ENCODE measurements around the gene FAF1. TPM values are rescaled to one million over a fixed set of nuclear protein-coding genes. Genes with fewer than 3 reads are reported as not detected.
"Not testable (repeated sequence)": the region's sequence is repeated elsewhere in the genome, so short reads cannot be mapped to it uniquely, and the experiment has no call there.

FAF1 gene
- total RNA-seq, 1 donor from 2014 or later: 47.3 TPM

DNA sequence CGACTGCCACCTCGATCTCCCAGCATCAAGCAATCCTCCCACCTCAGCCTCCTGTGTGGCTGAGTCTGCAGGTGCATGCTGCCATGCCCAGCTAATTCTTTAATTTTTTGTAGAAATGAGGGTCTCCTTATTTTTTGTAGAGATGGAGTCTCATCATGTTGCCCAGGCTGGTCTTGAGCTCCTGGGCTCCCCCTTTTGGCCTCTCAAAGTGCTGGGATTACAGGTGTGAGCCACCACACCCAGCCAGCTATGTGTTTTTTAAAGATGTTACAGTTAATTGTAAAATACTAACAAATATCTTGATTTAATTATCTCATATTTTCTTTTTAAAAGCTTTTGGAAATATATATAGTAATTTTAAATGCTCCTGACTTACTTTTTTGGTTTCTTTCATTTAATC is 355.5 kb downstream of the FAF1 start:
- FAIRE-seq: no peak

DNA sequence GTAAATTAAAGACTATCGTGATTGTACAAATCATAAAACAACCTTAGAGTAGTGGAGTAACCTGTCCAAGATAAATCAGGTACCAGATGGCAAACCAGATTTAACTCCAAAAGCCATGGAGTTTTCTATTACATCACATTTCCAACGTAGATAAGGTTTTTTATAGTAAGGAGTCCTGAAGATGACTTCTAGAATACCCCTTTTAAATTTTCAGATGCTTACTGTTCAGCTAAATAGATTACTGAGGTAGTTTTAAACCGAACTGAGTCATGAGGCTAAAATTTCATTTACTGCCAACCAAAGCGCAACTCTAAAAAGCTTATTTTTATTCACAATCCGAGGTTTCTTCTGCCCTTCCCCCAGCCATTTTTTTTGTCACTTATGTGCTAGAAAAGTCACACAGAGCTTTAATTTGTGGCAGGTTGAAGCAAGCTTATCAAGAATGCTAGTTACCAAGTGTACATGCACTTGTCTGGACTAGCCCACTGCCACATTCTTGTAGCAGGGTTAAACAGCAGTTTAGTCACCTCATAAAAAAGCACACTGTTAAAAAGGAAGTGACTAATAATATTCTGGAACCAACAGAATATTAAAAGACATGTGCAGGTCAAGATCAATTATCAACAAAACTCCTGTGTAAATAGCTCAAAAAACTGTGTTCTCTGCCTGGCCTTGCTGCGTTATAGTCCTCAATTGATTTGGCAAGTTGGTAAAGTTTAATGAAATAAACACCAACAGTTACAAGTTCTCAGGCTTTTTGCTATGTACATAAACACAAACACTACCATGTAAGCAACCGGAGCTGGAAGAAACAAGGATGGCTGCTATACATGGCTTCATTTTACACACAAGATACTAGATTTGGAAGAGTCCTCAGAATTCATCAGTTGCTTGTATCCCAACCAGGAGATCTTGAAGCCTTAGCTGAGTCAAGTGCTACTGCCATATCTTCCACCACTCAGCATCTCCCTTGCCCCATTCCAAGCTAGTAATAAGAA is 356.5 kb downstream of the FAF1 start:
- FAIRE-seq: no peak
- no peak for DNase-seq (ENCODE audit: low spot score in 2 of 2)

More for the DNA sequence above, 355.5 kb downstream of the FAF1 start:
- no peak for DNase-seq (ENCODE audit: low spot score in 2 of 2)

DNA sequence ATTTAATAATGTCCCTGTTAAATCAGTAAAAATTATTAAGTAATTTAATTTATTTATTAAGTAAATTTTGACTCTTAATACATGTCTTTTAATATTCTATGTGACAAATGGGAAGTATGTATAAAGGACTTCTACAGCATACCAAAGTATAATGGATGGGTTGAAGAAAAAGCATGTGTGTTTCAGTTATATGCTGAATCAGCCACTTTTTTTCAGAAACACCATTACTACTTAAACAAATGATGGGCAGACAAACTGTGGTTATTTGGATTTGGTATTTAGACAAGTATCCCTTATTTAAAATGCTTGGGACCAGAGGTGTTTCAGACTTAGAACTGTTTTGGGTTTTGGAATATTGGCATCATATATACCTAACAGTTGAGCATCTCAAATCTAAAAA is 360.5 kb downstream of the FAF1 start:
- FAIRE-seq (no peak), DNase-seq (ENCODE audit: low spot score in 2 of 2) (no peak)

DNA sequence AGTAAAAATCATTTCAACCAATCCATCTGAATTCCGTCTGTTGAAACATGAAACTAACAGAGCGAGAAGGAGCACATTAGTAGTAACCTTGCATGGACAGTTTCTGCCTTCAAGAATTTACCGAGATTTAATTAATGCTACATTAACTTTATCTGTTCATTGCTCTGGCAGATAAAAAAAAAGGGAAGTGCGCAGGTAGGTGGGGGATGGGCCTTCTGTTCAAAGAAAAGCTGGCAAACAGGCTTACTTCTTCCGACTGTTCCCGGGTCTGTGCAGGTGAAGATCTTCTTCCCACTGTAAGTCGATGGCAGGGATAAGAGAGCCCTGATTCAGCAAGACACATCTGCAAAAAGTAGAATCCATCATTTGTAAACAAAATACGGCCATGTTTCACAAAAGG is 364.2 kb downstream of the FAF1 start:
- DNase-seq (ENCODE audit: low spot score in 2 of 2): no peak
- no peak for FAIRE-seq

DNA sequence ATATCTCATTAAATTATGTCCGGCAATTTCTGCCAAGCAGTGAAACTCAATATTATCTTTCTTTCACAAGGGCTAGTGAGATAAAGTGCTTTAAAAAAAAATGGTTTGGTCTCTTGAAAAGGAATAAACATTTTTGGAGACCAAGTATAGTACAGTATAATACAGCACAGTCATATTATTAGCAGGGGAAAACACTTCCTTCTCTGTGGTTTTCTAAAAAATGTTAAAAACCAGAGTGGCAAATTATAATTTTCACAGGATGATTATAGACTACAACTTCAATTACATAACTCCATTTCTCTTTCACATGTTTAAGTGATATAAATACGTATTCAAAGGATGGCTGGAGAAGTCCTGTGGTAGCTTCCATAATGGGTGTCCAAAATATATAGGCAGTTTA is 366.6 kb downstream of the FAF1 start:
- DNase-seq (ENCODE audit: low spot score in 2 of 2) (no peak), FAIRE-seq (no peak)

DNA sequence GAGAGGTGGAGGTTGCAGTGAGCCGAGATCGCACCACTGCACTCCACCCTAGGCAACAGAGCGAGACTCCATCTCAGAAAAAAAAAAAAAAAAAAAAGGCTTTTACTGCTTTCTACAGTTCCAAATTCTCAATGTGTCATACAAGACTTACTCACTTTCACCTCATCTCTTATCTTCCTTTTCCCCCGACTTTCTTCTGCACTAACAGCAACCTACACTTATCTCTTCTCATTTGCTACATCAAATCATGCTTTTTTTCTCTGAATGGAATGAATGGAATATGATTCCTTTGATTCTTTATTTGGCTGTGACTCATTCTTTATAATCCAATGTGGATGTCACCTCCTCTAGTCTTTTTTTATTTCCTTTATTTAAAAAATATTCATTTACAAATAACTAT is 368.5 kb downstream of the FAF1 start:
- FAIRE-seq: no peak
- no peak for DNase-seq (ENCODE audit: low spot score in 2 of 2)

DNA sequence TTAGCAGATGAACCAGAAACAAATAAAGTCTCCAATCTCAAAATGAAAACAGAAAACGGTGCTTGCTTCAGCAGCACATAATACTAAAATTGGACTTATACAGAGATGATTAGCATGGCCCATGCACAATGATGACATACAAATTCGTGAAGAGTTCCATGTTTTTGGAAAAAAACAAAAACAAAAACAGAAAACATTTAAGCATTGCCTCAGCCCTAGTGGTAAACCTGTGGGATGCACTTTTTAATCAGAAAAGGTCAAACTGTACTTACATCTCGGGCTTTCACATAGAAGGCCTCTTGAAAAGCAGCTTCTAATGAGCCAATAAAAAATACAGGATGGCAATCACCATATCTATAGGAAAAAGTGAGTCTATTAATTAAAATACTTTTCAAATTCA is 377.7 kb downstream of the FAF1 start:
- DNase-seq (ENCODE audit: low spot score in 2 of 2) (no peak), FAIRE-seq (no peak)

DNA sequence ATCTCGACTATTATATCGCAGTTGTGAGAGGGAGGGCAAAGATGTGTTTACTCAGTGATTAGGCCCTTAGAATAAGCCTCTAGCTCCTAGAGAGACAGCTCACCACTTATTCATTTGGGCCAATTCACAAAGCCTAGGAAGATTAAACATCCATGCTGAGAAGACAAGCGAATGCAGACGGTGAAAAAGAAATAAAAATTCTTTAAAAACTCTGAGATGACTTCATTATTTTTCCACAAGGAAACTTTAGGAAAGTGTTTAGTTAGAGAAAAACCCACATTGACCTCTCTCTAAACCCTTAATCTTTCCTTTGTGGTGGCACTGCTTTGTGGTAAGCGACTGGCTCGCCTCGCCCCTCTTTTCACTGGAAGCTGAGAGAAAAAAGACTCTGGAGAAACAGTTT is 390.0 kb downstream of the FAF1 start:
- no peak for FAIRE-seq
- DNase-seq (ENCODE audit: low spot score in 2 of 2): no peak

DNA sequence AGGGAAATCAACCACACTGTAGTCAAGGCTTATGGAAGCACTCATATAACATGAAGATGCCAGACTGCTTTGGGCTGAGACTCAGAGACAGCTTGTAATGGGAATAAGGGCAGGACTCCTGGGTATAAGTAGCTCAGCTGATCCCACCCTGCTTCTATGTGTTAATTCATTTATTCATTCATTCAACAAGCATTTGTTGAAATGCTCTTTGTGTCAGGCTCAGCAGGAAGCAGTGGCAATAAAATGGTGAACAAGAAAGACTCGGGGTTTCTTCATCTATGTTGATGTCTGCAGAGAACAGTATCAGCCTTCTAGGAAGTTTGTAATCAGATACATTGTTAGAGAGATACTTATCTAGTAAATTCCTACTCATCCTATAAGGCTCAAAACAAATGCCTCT is 391.3 kb downstream of the FAF1 start:
- no peak for DNase-seq (ENCODE audit: low spot score in 2 of 2)
- FAIRE-seq: no peak

DNA sequence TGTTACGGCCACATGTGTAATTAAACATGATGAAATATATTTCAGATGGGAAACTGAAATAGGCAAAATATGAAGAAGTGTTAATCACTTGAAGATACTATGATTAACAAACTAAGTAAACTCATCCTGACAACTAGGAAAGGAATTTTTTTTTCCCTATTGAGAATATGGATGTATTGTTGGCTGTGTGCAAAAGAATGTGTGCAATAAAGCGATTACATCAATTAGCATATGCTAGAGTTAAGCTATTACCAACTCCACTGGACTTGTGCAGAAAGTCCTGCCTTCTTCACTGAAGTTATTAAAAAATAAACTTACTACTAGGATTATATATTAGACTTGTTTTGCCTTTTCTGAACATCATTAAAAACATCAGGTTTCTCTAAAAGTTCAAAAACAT is 393.7 kb downstream of the FAF1 start:
- DNase-seq (ENCODE audit: low spot score in 2 of 2) (no peak), FAIRE-seq (no peak)

DNA sequence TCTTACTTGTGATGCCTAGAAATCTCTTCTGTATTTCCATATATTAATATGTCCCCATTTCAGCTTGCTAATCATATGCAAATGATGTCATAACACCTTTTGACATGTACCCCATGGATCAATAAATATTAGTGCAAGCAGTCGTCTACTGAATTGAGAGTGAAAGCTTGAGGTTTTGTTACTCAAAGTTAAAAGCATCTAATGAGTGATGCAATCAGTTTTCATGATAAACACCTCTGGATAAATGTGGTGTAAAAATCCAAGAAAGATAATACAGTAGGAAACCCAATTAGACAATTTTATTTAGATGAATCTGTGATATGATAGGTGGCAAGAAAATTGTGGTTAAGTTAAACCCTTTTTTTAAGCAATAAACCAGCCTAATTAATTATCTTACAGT is 395.6 kb downstream of the FAF1 start:
- FAIRE-seq (no peak), DNase-seq (ENCODE audit: low spot score in 2 of 2) (no peak)

DNA sequence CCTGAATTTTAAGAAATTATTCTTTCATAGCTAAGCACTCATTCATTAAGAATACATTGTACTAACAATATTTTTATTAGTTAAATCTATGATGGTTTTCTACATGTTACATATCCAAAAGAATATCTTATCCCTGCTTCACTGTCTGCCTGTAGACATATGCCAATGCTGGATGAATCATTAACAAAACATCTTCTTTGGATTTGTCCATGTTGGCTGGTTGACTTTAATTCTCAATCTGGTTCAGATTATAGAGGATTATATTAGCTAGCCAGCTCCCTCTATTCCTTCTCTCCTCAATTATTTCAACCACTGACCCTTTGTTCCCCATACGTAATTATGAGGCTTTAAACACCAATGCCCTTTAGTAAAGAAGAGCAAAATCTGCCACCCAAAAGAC is 398.0 kb downstream of the FAF1 start:
- no peak for DNase-seq (ENCODE audit: low spot score in 2 of 2)
- FAIRE-seq: no peak

DNA sequence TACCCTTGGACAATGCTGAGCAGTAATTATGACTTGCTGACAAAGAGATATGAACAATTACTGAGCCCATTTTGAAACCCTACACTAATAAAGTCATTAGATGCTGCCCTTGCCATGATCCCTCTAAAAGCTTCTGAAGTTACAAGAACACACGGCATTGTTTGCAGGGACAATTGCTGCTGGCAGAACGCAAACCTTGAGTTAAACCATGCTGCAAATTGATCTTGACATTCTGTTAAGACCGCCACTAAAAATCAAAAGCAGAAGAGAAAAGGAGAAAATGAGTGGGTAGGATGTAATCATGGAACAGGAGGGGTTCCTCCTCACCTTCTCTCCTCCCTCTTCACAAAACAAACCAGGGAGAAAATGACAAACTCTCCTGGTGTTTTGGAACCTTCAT is 400.6 kb downstream of the FAF1 start:
- FAIRE-seq (no peak), DNase-seq (ENCODE audit: low spot score in 2 of 2) (no peak)

DNA sequence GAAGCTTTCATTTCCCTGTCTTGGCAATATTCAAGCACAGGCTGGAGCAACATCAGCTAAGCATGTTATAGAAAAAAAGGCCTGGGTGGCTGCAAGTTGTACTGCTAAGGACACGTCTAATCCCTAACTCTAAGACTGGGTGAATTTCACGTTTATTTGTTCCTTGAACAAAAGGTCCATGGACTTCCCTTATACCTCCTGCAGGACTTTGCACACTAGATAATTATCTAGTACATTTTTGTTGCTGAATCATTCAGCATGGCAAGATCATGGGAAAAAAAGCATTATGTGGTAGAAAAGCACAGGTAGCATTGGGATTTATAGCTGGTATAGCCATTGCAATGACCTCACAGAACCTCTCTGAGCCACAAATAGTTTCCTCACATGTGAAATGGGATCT is 406.1 kb downstream of the FAF1 start:
- FAIRE-seq (no peak), DNase-seq (ENCODE audit: low spot score in 2 of 2) (no peak)

DNA sequence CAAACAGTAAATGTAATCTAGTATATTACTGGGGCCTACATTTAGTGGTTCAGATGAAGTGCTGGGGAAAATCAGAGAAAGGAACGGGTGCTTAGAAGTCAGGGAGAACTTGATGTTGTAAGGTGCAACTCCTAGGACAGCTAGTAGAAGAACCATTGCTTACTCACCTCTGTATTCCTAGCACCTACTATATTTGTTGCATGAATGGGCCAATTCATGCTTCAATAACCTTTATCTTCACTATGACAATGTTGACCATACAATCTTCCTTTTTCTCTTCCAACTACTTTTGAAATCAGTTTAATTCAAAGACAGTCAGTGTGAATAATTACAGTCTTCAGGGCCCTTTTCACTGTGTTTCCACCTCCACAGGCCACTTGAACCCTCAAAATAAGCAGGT is 411.8 kb downstream of the FAF1 start:
- no peak for DNase-seq (ENCODE audit: low spot score in 2 of 2)
- FAIRE-seq: no peak

DNA sequence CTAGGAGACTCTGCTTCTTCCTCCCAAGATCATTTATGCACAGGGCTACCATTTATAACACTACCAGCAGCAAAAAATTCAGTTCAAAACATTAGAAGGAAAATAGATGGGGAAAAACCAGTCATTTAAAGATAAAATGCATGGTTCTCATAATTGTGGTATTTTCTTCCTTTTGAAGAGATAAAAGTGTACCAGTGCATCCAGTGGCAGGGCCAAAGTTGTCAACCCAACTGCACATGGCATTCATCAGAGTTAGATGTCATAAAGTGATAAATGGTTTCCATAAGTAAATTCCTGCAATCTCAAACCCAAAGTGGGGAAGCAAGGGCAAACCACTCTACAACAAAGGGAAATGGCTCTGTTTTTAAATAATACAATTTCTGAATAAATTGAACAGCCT is 417.7 kb downstream of the FAF1 start:
- DNase-seq (ENCODE audit: low spot score in 2 of 2): no peak
- no peak for FAIRE-seq

DNA sequence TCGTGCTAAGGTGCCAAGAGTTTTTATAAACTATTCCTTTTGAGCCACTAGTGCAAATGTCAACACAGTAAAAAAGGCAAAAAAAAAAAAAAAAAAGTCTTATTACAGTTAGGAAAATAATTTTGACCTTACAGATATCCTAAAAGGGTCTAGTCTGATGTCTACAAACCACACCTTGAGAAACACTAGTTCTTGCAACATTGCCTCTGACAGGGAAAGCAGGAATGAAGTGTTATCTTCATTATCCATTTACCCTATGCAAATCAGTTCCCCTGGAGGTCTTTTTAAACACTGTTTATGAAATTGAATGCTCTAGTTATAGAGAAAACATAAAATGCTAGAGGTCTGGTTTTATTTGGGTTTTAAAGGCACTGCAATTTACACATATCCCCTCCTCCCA is 421.6 kb downstream of the FAF1 start:
- FAIRE-seq: no peak
- no peak for DNase-seq (ENCODE audit: low spot score in 2 of 2)

DNA sequence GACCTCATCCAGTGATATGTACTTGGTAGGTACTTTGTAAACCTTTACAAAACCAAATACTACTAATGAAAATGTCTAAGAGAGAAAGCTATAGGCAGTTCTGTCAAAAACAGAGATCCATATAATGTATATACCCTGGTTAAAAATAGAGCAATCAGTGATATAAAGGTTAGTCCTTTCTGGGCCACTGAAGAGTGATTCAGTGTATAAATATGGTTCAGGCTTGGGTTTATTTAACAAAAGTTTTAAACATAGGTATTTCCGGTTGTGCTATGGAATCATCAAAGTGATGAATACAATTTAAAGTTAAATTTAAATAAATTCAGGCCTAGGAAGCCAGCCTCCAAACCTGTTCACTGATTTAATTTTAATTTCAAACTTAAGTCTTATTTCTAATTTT is 428.5 kb downstream of the FAF1 start:
- no peak for FAIRE-seq

DNA sequence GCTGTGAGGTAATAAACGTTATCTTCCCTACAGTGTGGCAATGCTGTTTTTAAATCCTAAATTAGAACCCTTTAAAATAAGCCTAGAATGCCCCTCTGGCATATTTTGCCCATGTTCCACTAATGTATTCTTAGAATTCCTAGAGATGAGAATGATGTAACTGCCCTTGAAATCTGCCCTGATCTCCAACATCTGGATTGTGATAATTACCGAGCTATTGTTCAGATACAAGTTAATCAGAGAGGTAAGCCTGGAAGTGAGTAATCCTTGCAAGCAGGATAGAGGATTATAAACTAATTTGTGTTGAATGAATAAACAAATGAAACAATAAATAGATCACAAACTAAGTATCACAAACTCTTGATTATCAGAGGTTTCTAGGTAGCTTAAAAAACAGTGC is 429.0 kb downstream of the FAF1 start:
- FAIRE-seq (no peak), DNase-seq (ENCODE audit: low spot score in 2 of 2) (no peak)

More for the DNA sequence above, 428.5 kb downstream of the FAF1 start:
- DNase-seq (ENCODE audit: low spot score in 2 of 2): no peak

DNA sequence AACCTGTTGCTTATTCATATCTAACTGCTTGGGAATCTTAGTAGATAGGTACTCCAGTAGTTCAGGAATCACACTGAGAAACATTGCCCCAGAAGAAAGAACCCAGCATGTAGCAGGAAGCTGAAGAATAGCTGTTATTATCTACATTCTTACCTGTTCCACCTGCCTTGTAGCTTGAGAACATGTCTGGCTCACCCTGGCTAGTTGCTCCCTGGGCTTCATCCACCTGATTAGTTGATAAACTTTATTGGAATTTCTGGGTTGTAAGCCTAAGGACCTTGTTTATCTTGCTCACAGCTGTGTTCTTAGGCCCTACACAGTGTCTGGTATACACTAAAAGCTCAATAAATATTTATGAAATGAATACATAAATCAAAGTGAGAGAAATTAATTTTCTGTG is 430.6 kb downstream of the FAF1 start:
- DNase-seq (ENCODE audit: low spot score in 2 of 2) (no peak), FAIRE-seq (no peak)

DNA sequence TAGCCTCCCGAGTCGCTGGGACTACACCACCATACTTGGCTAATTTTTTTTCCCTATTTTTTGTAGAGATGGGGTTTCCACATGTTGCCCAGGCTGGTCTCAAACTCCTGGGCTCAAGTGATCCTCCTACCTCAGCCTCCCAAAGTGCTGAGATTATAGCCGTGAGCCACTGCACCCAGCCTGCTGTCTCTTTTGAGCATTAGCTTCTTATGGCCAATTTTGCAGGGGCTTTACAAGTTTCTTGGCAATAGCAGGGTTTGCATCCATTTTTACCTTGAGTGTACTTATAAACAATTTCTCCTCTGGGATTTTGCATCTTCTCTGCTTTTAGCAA is 432.1 kb downstream of the FAF1 start:
- not testable (repeated sequence) for DNase-seq (ENCODE audit: low spot score in 2 of 2); FAIRE-seq

DNA sequence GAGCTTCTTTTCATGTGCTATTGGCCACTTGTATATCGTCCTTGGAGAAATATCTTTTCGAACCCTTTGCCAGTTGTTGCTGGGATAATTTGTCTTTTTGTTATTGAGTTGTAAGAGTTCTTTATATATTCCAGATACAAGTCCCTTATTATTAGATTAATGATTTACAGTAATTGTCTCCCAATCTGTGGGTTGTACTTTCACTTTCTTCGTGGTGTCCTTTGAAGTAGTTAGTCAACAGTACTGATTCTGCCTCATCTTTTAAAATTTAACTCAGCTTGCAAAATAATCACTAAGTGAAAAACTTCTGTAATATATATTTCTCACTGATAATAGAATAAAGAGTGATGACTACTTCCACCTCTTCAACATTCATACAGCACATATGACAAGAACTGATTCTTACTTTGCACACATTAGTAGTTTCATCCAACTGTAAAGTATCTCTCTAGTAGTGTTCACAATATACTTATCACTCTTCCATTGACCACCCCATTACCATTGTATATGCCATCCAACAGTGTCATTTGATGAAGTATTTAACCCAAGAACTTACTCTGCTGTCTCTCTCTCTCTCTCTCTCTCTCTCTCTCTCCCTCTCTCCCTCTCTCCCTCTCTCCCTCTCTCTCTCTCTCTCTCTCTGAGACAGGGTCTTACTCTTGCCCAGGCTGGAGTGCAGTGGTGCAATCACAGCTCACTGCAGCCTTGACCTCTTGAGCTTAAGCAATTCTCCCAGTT is 432.6 kb downstream of the FAF1 start:
- FAIRE-seq: no peak
- DNase-seq (ENCODE audit: low spot score in 2 of 2): no peak

All from frontal cortex (tissue), 4 donors.